MM.1S (cell line): ENCODE results near the gene MTHFS.

Source experiments
- CTCF ChIP-seq: fragments of 300-600 bp; sonication (generic); IDR thresholded peaks from 2 replicates; pipeline ENCODE4 v1.5.1; 2016; ENCODE audit warnings: antibody characterized with exemption, low read length, mixed read lengths
- EZH2 ChIP-seq: fragments of 300-600 bp; sonication (generic); optimal IDR thresholded peaks from 2 replicates; pipeline ENCODE3; 2017; ENCODE audit warnings: low read depth, mild to moderate bottlenecking, antibody characterized with exemption, low read length, mixed read lengths

- no peak for TF ChIP-seq CTCF
- TF ChIP-seq EZH2: no peak
These were observed 6.3 kb upstream of the MTHFS start for GRCh38 chr15:79903144-79903543.
